ENCODE measurements around the gene CIB2.

Gene CIB2

GRCh38 chr15:78131295-78132061, at the start of gene CIB2:
CIB2 (minus strand) TSS chr15:78131445; CDS start chr15:78131215, 230 bp downstream.
- peaks cover 18% of the 10 kb centered on the region for H3K27me3 ChIP-seq
- H3K27ac ChIP-seq: peak within 1 kb of the TSS; percentile 15
- no peaks in the 10 kb centered on the region for H3K36me3 ChIP-seq
- no peaks in the 10 kb centered on the region for H3K9me3 ChIP-seq
- H3K4me3 ChIP-seq (ENCODE audit: low read depth in 1 of 2, low read length in 1 of 2): peak within 1 kb of the TSS; percentile 54 to 78
- H3K4me1 ChIP-seq (ENCODE audit: control insufficient read depth in 1 of 2, insufficient read depth in 1 of 2, low read depth in 1 of 2, low read length in 1 of 2): peaks cover 11 to 12% of the 10 kb centered on the region in 2 experiments
- TF ChIP-seq CTCF (IDR thresholded peaks at IDR 0.05): peak; percentile 98

- Histone ChIP-seq H3K36me3 (no peaks in the 10 kb centered on the region), H3K27me3 (peaks cover 19% of the 10 kb centered on the region), H3K27ac (no peak overlapping the region), H3K4me1 (ENCODE audit: control insufficient read depth in 1 of 2, insufficient read depth in 1 of 2, low read depth in 1 of 2, low read length in 1 of 2) (no peaks in the 10 kb centered on the region), H3K4me3 (ENCODE audit: low read depth in 1 of 2, low read length in 1 of 2) (no peak overlapping the region), H3K9me3 (no peaks in the 10 kb centered on the region)
- TF ChIP-seq CTCF (IDR thresholded peaks at IDR 0.05): no peak
Observed at GRCh38 chr15:78179906-78180305, 48.7 kb upstream of the CIB2 start.

- Histone ChIP-seq H3K27me3 (peaks cover 19% of the 10 kb centered on the region), H3K4me1 (ENCODE audit: control insufficient read depth in 1 of 2, insufficient read depth in 1 of 2, low read depth in 1 of 2, low read length in 1 of 2) (no peaks in the 10 kb centered on the region), H3K27ac (no peak overlapping the region), H3K36me3 (no peaks in the 10 kb centered on the region), H3K9me3 (no peaks in the 10 kb centered on the region), H3K4me3 (ENCODE audit: low read depth in 1 of 2, low read length in 1 of 2) (no peak overlapping the region)
- no peak for TF ChIP-seq CTCF (IDR thresholded peaks at IDR 0.05)
Observed at GRCh38 chr15:78179286-78179840, 48.1 kb upstream of the CIB2 start.

- Histone ChIP-seq H3K27me3 (peaks cover 19% of the 10 kb centered on the region), H3K36me3 (no peaks in the 10 kb centered on the region), H3K4me1 (ENCODE audit: control insufficient read depth in 1 of 2, insufficient read depth in 1 of 2, low read depth in 1 of 2, low read length in 1 of 2) (peaks cover 5 to 11% of the 10 kb centered on the region in 2 experiments), H3K9me3 (no peaks in the 10 kb centered on the region), H3K27ac (no peak overlapping the region), H3K4me3 (ENCODE audit: low read depth in 1 of 2, low read length in 1 of 2) (no peak overlapping the region)
- TF ChIP-seq CTCF (IDR thresholded peaks at IDR 0.05): no peak
Observed at GRCh38 chr15:78178064-78178463, 46.8 kb upstream of the CIB2 start.

- H3K27ac ChIP-seq: no peak overlapping the region
- H3K4me1 ChIP-seq (ENCODE audit: control insufficient read depth in 1 of 2, insufficient read depth in 1 of 2, low read depth in 1 of 2, low read length in 1 of 2): peaks cover 5 to 15% of the 10 kb centered on the region in 2 experiments
- no peaks in the 10 kb centered on the region for H3K36me3 ChIP-seq
- peaks cover 19% of the 10 kb centered on the region for H3K27me3 ChIP-seq
- H3K9me3 ChIP-seq: no peaks in the 10 kb centered on the region
- no peak overlapping the region for H3K4me3 ChIP-seq (ENCODE audit: low read depth in 1 of 2, low read length in 1 of 2)
- no peak for TF ChIP-seq CTCF (IDR thresholded peaks at IDR 0.05)
Observed at GRCh38 chr15:78177447-78177873, 46.2 kb upstream of the CIB2 start.
